Measurements from ENCODE around the gene PBXIP1. TPM values are rescaled to one million over a fixed set of nuclear protein-coding genes. Genes with fewer than 3 reads are reported as not detected.

The PBXIP1 gene
- total and polyA plus RNA-seq, 4 donors = 3.8 to 42.8 (median 20.5) TPM

DNA sequence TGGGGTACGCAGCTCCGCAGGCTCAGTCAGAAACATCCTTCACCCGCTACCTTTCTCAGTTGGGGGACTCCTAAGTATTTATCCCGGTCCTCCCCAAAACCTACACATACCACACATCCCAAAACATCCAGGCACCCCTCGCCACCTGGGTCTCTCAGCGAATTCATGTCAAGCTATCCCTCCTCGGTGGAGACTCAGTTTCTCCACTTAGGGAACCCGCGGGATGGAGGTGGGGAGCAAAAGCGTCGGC is 45.5 kb upstream of the PBXIP1 start:
- TF ChIP-seq RXRA (IDR thresholded peaks at IDR 0.05) (no peak), NR2F2 (IDR thresholded peaks at IDR 0.05) (no peak), FOXA1 (IDR thresholded peaks at IDR 0.05) (no peak), RAD21 (IDR thresholded peaks at IDR 0.05) (no peak), EGR1 (IDR thresholded peaks at IDR 0.05; ENCODE audit: low read depth in 2 of 2) (no peak), GABPA (IDR thresholded peaks at IDR 0.05 in 1 of 2, conservative IDR thresholded peaks at IDR 0.05 in 1 of 2) (no peak), HNF4G (IDR thresholded peaks at IDR 0.05) (no peak), HNF4A (conservative IDR thresholded peaks at IDR 0.05) (no peak)
- TF ChIP-seq, protein P1, sequence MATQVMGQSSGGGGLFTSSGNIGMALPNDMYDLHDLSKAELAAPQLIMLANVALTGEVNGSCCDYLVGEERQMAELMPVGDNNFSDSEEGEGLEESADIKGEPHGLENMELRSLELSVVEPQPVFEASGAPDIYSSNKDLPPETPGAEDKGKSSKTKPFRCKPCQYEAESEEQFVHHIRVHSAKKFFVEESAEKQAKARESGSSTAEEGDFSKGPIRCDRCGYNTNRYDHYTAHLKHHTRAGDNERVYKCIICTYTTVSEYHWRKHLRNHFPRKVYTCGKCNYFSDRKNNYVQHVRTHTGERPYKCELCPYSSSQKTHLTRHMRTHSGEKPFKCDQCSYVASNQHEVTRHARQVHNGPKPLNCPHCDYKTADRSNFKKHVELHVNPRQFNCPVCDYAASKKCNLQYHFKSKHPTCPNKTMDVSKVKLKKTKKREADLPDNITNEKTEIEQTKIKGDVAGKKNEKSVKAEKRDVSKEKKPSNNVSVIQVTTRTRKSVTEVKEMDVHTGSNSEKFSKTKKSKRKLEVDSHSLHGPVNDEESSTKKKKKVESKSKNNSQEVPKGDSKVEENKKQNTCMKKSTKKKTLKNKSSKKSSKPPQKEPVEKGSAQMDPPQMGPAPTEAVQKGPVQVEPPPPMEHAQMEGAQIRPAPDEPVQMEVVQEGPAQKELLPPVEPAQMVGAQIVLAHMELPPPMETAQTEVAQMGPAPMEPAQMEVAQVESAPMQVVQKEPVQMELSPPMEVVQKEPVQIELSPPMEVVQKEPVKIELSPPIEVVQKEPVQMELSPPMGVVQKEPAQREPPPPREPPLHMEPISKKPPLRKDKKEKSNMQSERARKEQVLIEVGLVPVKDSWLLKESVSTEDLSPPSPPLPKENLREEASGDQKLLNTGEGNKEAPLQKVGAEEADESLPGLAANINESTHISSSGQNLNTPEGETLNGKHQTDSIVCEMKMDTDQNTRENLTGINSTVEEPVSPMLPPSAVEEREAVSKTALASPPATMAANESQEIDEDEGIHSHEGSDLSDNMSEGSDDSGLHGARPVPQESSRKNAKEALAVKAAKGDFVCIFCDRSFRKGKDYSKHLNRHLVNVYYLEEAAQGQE (IDR thresholded peaks at IDR 0.05) = no peak
- TF ChIP-seq, protein P2, sequence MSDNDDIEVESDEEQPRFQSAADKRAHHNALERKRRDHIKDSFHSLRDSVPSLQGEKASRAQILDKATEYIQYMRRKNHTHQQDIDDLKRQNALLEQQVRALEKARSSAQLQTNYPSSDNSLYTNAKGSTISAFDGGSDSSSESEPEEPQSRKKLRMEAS (IDR thresholded peaks at IDR 0.05) = no peak
- TF ChIP-seq, protein P3, sequence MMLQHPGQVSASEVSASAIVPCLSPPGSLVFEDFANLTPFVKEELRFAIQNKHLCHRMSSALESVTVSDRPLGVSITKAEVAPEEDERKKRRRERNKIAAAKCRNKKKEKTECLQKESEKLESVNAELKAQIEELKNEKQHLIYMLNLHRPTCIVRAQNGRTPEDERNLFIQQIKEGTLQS (IDR thresholded peaks at IDR 0.05) = no peak
- TF ChIP-seq, protein P4, sequence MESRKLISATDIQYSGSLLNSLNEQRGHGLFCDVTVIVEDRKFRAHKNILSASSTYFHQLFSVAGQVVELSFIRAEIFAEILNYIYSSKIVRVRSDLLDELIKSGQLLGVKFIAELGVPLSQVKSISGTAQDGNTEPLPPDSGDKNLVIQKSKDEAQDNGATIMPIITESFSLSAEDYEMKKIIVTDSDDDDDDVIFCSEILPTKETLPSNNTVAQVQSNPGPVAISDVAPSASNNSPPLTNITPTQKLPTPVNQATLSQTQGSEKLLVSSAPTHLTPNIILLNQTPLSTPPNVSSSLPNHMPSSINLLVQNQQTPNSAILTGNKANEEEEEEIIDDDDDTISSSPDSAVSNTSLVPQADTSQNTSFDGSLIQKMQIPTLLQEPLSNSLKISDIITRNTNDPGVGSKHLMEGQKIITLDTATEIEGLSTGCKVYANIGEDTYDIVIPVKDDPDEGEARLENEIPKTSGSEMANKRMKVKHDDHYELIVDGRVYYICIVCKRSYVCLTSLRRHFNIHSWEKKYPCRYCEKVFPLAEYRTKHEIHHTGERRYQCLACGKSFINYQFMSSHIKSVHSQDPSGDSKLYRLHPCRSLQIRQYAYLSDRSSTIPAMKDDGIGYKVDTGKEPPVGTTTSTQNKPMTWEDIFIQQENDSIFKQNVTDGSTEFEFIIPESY (IDR thresholded peaks at IDR 0.05) = no peak
- peak overlapping the region; percentile 96 to 97 for H3K27ac ChIP-seq (ENCODE audit: low read depth in 1 of 2, low read length in 2 of 2)
- H3K9ac ChIP-seq (ENCODE audit: low read depth in 1 of 2, low read length in 2 of 2) = peak overlapping the region; percentile 71 to 87
- DNase-seq (ENCODE audit: low spot score) = no peak
- no peaks in the 10 kb centered on the region for H3K36me3 ChIP-seq (ENCODE audit: control insufficient read depth in 4 of 4, insufficient read depth in 3 of 4, low read depth in 1 of 4, low read length in 3 of 4)
- 0% methylated on average over 11 of the region's 11 CpGs for WGBS
- H3K4me3 ChIP-seq (ENCODE audit: low read depth in 1 of 3, low read length in 3 of 3) = peak overlapping the region; percentile 73 to 74 (median 73)
- H3K9me3 ChIP-seq (ENCODE audit: control insufficient read depth in 4 of 4, low read length in 3 of 4) = no peaks in the 10 kb centered on the region
- no peaks in the 10 kb centered on the region for H3K27me3 ChIP-seq (ENCODE audit: control insufficient read depth in 4 of 4, insufficient read depth in 4 of 4, low read length in 3 of 4)
- peaks cover 13 to 48% (median 39%) of the 10 kb centered on the region in 4 donors for H3K4me1 ChIP-seq (ENCODE audit: control insufficient read depth in 4 of 4, insufficient read depth in 4 of 4, low read length in 3 of 4)

DNA sequence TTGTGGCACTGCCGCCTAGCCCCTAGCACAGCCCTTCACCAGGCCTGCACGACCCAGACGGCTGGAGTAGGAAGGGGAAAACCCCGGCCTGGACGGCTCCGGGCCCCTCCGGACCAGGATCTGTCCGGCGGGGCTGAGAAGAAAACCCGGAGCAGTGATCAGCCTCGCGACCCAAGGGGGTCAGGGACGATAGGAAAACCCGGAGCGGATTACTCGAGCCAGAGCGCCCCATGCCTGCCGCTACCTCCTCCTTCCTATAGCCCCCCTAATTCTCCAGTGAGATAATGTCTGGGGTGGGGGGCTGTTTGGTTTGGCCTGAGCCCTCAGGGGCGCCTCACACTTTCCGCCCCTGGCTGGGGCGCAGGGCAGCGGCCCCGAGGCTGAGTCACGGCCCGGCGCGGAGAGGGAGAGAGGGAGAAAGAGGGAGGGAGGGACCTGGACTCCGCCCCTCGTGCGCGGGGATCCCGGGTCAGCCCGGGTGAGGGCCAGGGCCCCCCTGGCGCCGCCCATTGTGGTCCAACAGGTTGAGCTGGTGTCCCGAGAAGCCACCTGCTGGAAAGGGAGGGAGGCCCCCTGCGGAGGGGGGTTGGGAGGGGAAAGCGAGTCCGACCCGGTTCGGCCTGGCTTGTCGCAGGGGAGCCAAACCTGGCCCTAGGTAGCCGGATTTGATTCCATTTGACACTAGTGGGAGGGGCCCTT is 45.0 kb upstream of the PBXIP1 start:
- under 1% methylated on average over 43 of the region's 43 CpGs for WGBS
- TF ChIP-seq SP1 (IDR thresholded peaks at IDR 0.05) (peak; percentile 91), FOXA2 (IDR thresholded peaks at IDR 0.05) (no peak), TAF1 (conservative IDR thresholded peaks at IDR 0.05) (peak; percentile 21), GABPA (IDR thresholded peaks at IDR 0.05 in 1 of 2, conservative IDR thresholded peaks at IDR 0.05 in 1 of 2) (peak in 1 of 2 donors; percentile 36), EGR1 (IDR thresholded peaks at IDR 0.05; ENCODE audit: low read depth in 2 of 2) (peak in 1 of 2 donors; percentile 7), RXRA (IDR thresholded peaks at IDR 0.05) (peak; percentile 81 to 93), JUND (IDR thresholded peaks at IDR 0.05) (peak; percentile 87 to 88), HNF4A (conservative IDR thresholded peaks at IDR 0.05) (peak; percentile 58 to 70), NR2F2 (IDR thresholded peaks at IDR 0.05) (peak; percentile 76), FOXA1 (IDR thresholded peaks at IDR 0.05) (no peak), HNF4G (IDR thresholded peaks at IDR 0.05) (peak; percentile 37)
- TF ChIP-seq, protein P5, sequence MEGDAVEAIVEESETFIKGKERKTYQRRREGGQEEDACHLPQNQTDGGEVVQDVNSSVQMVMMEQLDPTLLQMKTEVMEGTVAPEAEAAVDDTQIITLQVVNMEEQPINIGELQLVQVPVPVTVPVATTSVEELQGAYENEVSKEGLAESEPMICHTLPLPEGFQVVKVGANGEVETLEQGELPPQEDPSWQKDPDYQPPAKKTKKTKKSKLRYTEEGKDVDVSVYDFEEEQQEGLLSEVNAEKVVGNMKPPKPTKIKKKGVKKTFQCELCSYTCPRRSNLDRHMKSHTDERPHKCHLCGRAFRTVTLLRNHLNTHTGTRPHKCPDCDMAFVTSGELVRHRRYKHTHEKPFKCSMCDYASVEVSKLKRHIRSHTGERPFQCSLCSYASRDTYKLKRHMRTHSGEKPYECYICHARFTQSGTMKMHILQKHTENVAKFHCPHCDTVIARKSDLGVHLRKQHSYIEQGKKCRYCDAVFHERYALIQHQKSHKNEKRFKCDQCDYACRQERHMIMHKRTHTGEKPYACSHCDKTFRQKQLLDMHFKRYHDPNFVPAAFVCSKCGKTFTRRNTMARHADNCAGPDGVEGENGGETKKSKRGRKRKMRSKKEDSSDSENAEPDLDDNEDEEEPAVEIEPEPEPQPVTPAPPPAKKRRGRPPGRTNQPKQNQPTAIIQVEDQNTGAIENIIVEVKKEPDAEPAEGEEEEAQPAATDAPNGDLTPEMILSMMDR (IDR thresholded peaks at IDR 0.05; ENCODE audit: low read depth, low read length, missing input control) = no peak
- TF ChIP-seq, protein P4 (IDR thresholded peaks at IDR 0.05) = peak; percentile 35
- TF ChIP-seq, protein P3 (IDR thresholded peaks at IDR 0.05) = peak; percentile 73

More for the DNA sequence above, 45.0 kb upstream of the PBXIP1 start:
- Histone ChIP-seq H3K4me3 (ENCODE audit: low read depth in 1 of 3, low read length in 3 of 3) (peak overlapping the region; percentile 73 to 74 (median 73)), H3K27ac (ENCODE audit: low read depth in 1 of 2, low read length in 2 of 2) (peak overlapping the region; percentile 96 to 97), H3K27me3 (ENCODE audit: control insufficient read depth in 4 of 4, insufficient read depth in 4 of 4, low read length in 3 of 4) (no peaks in the 10 kb centered on the region), H3K9me3 (ENCODE audit: control insufficient read depth in 4 of 4, low read length in 3 of 4) (no peaks in the 10 kb centered on the region), H3K9ac (ENCODE audit: low read depth in 1 of 2, low read length in 2 of 2) (peak overlapping the region; percentile 71 to 87), H3K4me1 (ENCODE audit: control insufficient read depth in 4 of 4, insufficient read depth in 4 of 4, low read length in 3 of 4) (peaks cover 10 to 46% (median 37%) of the 10 kb centered on the region in 4 donors), H3K36me3 (ENCODE audit: control insufficient read depth in 4 of 4, insufficient read depth in 3 of 4, low read depth in 1 of 4, low read length in 3 of 4) (no peaks in the 10 kb centered on the region)
- peak; percentile 85 for DNase-seq (ENCODE audit: low spot score)

Measured in liver (tissue), 9 donors.